Activated CD4-positive, alpha-beta T cell treated with anti-CD3 and anti-CD28 coated beads, Interleukin-2, amount 50 U/mL, for 48 hours (primary cell): ENCODE measurements around the gene TERT.
"Not testable (repeated sequence)": the region's sequence is repeated elsewhere in the genome, so short reads cannot be mapped to it uniquely, and the experiment has no call there.

Experiments used
- DNase-seq, 2 experiments: peaks; one replicate each; pipeline ENCODE4 v3.0.0-alpha.2; 2020

The TERT gene

GRCh38 chr5:1293416-1294205, 1.3 kb downstream of the TERT start:
- no peak for DNase-seq

- no peak for DNase-seq
Observed at GRCh38 chr5:1292846-1293415, 1.9 kb downstream of the TERT start.

GRCh38 chr5:1292139-1292538, 2.7 kb downstream of the TERT start:
- DNase-seq, result no peak

GRCh38 chr5:1291611-1292080, 3.2 kb downstream of the TERT start:
- DNase-seq, result no peak

- DNase-seq, result not testable (repeated sequence)
Observed at GRCh38 chr5:1290956-1291355, 3.9 kb downstream of the TERT start.

- DNase-seq, result not testable (repeated sequence)
Observed at GRCh38 chr5:1289559-1289958, 5.3 kb downstream of the TERT start.

GRCh38 chr5:1288439-1289335, 6.2 kb downstream of the TERT start:
- no peak for DNase-seq

GRCh38 chr5:1285883-1286291, 9.0 kb downstream of the TERT start:
- no peak for DNase-seq

GRCh38 chr5:1285141-1285540, 9.7 kb downstream of the TERT start:
- DNase-seq, result no peak

GRCh38 chr5:1284336-1284970, 10.4 kb downstream of the TERT start:
- not testable (repeated sequence) for DNase-seq

GRCh38 chr5:1283729-1284041, 11.2 kb downstream of the TERT start:
- not testable (repeated sequence) for DNase-seq

GRCh38 chr5:1282993-1283728, 11.7 kb downstream of the TERT start:
- not testable (repeated sequence) for DNase-seq

- no peak for DNase-seq
Observed at GRCh38 chr5:1282131-1282992, 12.5 kb downstream of the TERT start.

- DNase-seq, result no peak
Observed at GRCh38 chr5:1281038-1281882, 13.6 kb downstream of the TERT start.

- no peak for DNase-seq
Observed at GRCh38 chr5:1280177-1281037, 14.5 kb downstream of the TERT start.

- DNase-seq, result no peak
Observed at GRCh38 chr5:1279443-1280151, 15.3 kb downstream of the TERT start.

GRCh38 chr5:1278656-1279442, 16.0 kb downstream of the TERT start:
- no peak for DNase-seq

- no peak for DNase-seq
Observed at GRCh38 chr5:1278216-1278615, 16.7 kb downstream of the TERT start.
